ENCODE results near the gene CHMP6. TPM values are rescaled to one million over a fixed set of nuclear protein-coding genes. Genes with fewer than 3 reads are reported as not detected.

Gene CHMP6
- total and polyA plus RNA-seq, 7 donors = 15.7 to 40.4 (median 28.2) TPM

- TF ChIP-seq CTCF (IDR thresholded peaks at IDR 0.05) = no peak
- TF ChIP-seq POLR2AphosphoS5 (IDR thresholded peaks at IDR 0.05) = no peak
- no peak for TF ChIP-seq POLR2A (IDR thresholded peaks at IDR 0.05)
- no peak for TF ChIP-seq EP300 (IDR thresholded peaks at IDR 0.05)
- Histone ChIP-seq H3K4me3 (peak overlapping the region in 3 of 4 donors; percentile 18 to 45 (median 45)), H3K27me3 (no peaks in the 10 kb centered on the region), H3K9me3 (no peaks in the 10 kb centered on the region), H3K36me3 (no peaks in the 10 kb centered on the region), H3K27ac (peak overlapping the region in 1 of 4 donors; percentile 37), H3K4me1 (peaks cover 4 to 33% (median 28%) of the 10 kb centered on the region in 4 donors)
- intact Hi-C loops (cut with DNase I) = loop anchor here (1.0 to 2.0 kb wide), 2 partner anchors 114 to 553 kb away; no protein-coding TSS in a partner anchor
- no peak for DNase-seq
- 41 to 53% methylated on average over 7 of the region's 7 CpGs for WGBS, 2 donors
Observed at GRCh38 chr17:80980397-80981061, 11.1 kb upstream of the CHMP6 start.

GRCh38 chr17:80981062-80981902 is 10.4 kb upstream of the CHMP6 start:
- no peaks in the 10 kb centered on the region for H3K9me3 ChIP-seq
- no peak for DNase-seq
- peaks cover 4 to 33% (median 28%) of the 10 kb centered on the region in 4 donors for H3K4me1 ChIP-seq
- H3K4me3 ChIP-seq = peak overlapping the region in 3 of 4 donors; percentile 18 to 45 (median 45)
- WGBS, 2 donors = 5 to 7% methylated on average over 65 of the region's 65 CpGs
- intact Hi-C loops (cut with DNase I) = loop anchor here (1.0 to 2.0 kb wide), 2 partner anchors 114 to 554 kb away; no protein-coding TSS in a partner anchor
- TF ChIP-seq CTCF (IDR thresholded peaks at IDR 0.05) = peak; percentile 12 to 96 (median 64)
- TF ChIP-seq POLR2A (IDR thresholded peaks at IDR 0.05) = no peak
- H3K36me3 ChIP-seq = no peaks in the 10 kb centered on the region
- peak overlapping the region in 3 of 4 donors; percentile 4 to 43 (median 37) for H3K27ac ChIP-seq
- H3K27me3 ChIP-seq = no peaks in the 10 kb centered on the region

DNA sequence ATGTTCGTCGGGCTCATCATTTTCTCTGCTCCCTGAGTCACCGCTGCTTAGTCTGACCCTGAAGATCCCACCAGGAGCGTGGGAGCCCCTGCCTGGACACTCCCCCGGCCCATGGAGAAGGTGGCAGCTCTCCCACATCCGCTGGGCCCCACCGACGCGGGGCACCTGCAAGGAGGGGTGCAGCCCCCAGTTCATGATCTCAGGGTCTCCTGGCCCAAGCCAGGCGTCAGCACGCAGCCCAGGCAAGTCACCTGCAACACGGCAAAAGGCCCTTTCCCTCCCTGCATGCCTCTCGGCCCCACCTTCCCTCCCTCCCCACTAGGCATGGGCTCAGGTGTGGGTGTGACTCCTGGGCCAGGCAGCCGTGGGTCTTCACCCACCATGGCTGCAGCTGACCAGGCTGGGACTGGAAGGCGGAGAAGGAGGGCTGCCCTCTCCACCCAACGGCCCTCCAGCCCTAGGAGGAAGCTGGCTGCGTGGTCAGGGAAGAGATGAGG is 9.7 kb upstream of the CHMP6 start:
- H3K27ac ChIP-seq = peak overlapping the region in 2 of 4 donors; percentile 4 to 83

More for the DNA sequence above, 9.7 kb upstream of the CHMP6 start:
- intact Hi-C loops (cut with DNase I) = loop anchor here (1.0 to 2.0 kb wide), 2 partner anchors 115 to 555 kb away; no protein-coding TSS in a partner anchor
- TF ChIP-seq EP300 (IDR thresholded peaks at IDR 0.05) (no peak), CTCF (IDR thresholded peaks at IDR 0.05) (no peak), POLR2A (IDR thresholded peaks at IDR 0.05) (no peak), POLR2AphosphoS5 (IDR thresholded peaks at IDR 0.05) (no peak)
- peaks cover 4 to 37% (median 33%) of the 10 kb centered on the region in 4 donors for H3K4me1 ChIP-seq
- no peaks in the 10 kb centered on the region for H3K9me3 ChIP-seq
- no peaks in the 10 kb centered on the region for H3K36me3 ChIP-seq
- H3K4me3 ChIP-seq = no peak overlapping the region
- DNase-seq = no peak
- no peaks in the 10 kb centered on the region for H3K27me3 ChIP-seq
- 50 to 71% methylated on average over 17 of the region's 17 CpGs for WGBS, 2 donors
